HG03064 (cell line): Measurements from ENCODE around the gene KRT79.

ENCODE experiments used
- ATAC-seq: cut with Tn5 transposase; IDR thresholded peaks from one replicate; pipeline ENCODE4 v1.9.1; 2021; ENCODE audit warnings: low read depth; ENCODE audit not compliant: unreplicated experiment

The KRT79 gene

GRCh38 chr12:52792185-52793029, 41.7 kb downstream of the KRT79 start:
- ATAC-seq = no peak

DNA sequence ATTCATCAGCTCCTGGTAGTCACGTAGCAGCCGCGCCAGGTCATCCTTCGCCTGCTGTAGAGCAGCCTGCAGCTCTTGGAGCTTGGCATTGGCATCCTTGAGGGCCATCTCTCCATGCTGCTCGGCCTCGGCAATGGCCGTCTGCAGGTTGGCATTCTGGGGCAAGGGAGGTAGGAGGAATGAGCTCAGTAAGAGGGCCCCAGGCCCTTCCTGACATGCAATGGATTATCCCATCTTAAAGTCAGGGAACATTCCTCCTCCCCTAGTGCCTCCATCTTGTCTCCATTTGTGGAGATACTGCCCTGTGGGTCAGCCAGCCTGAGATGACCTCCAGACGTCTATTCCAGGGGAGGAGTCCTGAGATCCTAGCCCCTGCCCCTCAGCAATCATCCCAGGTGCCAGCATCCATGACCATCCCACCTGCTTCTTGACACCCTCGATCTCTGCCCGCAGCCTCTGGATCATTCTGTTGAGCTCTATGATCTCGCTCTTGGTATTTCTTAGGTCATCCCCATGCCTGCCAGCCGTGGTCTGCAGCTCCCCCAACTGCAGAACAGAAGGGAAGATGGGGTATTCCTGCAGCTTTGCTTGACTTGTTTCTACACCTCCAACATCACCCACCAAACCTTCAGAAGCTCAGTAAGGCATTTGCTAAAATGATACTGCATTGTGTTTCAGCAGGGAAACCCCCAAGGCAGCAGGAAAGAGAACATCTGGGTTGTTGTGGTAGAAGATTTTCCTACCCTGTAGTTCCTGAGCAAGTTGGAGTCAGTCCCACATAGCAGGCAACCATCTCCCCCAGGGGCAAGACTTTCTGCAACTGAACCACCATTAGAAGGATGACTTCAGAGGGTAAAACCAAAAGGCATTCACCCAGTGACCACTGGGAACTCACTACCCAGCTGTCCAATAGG, 42.6 kb downstream of the KRT79 start:
- no peak for ATAC-seq

DNA sequence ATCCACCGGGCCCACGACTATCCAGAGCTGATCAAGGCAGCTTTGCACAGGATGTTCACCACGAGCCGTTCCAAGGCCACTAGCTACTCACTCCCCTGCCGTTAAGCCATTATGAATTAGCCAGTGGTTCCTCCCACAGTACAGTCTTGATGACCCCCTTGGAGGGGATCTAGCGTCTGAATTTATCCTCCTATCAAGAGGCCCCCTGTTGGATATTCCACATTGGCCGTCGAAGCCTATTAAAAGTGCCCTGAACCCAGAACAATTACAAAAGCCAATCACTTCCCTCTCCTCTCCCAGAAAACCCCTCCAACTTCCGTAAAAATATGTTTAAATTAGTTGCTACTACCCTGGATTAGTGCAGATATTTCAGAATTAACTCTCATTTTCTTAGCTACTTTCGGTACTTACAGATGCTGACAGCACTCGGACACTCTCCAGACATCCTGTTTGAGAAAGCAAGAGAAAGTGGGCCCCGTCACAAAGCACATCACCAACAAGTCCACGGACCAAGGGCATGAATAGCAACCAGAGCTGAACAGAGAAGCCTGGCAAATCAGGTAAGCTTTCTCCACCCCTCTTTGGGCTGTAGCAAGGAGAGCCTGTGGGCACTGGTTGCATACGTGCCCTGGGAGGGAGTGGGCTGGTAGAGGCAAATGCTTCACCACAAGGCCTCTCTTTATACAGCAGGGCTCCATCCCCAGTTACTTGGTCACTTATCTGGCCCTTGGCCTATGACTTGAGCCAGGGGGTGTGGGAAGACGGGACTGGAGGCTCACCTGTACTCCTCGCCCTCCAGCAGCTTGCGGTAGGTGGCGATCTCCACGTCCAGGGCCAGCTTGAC, 43.5 kb downstream of the KRT79 start:
- no peak for ATAC-seq

DNA sequence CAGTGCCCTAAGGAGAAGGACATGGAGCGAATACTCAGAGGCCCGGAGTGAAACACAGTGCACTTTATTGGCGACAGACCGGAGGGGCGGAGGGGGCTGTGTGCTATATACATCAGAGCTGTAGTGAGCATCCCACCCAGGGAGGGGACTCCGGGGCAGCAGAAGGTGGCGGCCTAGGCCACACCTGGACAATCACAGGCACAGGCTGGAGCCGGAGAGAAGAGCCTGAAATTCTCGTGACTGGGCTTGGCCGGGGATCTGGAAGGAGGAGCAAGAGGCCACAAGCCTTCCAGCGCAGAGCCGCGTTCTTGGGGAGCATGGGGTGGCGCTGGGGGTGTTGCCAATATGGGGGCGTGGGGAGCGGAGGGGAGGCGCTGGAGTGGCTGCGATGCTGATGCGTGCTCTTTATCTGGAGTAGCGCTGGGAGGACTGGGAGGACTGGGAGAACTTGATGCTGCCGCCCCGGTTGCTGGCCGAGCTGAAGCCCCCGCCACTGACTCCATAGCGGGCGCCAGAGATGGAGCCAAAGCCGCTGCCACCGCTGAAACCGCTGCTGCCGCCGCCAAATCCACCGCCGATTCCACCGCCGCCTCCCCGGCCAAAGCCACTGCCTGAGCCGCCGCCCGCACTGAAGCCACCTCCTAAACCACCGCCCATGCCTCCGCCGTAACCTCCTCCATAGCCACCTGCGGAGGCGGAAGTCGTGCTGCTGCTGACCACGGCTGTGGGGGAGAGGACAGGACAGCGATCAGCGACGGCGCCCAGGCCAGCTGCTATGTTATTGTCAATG, 44.3 kb downstream of the KRT79 start:
- ATAC-seq = no peak

- no peak for ATAC-seq
Measured at GRCh38 chr12:52788876-52789636, 45.1 kb downstream of the KRT79 start.

DNA sequence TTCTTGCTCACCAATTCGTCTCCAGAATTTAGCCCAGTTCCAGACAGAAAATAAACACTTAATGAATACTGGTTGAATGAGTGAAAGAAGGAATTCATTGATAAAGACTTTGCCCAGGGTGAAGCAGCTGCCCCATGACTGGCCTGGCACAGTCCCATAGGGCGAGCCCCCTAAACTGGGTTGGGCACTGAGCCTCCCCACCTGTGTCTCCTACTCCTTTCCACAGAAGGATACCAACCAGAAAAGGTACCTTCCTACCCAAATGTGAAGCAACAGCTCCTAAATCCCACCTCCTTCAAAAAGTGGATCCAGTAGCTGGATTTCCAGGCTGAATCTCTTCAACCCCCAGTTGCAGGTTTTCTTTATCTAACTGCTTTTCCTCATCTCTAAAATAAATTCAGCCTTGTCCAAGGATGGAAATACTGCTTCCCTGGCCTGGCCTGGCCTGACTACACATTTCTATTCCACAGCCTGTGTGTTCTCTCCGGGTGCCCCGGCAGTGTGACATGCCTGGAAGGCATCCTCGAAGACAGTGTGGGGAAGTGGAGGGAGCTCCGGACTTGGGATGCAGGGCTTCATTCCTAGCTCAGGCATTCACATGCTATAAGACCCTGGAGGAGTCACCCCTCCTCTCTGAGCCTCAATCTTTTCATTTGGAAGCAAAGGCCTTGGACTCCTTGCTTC, 45.8 kb downstream of the KRT79 start:
- ATAC-seq = no peak

- ATAC-seq = no peak
Measured at GRCh38 chr12:52787324-52788191, 46.6 kb downstream of the KRT79 start.

- ATAC-seq = no peak
Measured at GRCh38 chr12:52784909-52785308, 49.2 kb downstream of the KRT79 start.

DNA sequence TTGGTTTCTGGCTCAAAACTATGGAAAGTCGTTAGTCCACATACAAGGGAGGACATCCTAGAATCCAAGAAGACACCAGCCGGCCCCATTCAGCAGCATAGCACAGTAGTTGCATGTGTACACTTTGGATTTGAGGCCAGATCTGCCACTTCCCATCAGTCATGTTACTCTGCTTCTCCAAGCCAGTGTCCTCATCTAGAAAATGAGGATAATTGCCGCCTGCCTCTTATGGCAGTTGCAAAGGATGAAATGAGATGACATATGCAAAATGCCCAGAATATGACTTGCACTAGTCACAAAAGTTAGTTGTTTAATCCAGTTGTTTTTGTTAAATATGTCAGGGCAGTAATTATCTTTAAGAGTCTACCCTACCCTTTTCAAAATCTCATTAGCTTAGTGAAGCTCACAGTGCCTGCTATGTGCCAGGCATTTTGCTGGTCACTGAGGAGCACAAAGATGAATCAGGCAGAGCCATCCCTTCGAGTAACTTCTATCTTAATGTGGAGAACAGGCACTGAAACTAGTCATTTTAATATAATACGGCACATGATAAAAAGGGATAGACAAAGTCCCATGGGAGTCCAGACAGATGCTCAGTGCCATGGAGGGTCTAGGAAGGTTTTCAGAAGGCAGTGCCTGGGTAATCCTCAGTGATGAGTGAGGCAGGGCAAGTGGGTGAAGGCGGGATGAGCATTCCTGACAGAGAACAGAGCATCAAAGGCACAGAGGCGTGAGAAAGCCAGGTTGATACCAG, 50.4 kb downstream of the KRT79 start:
- no peak for ATAC-seq

- no peak for ATAC-seq
Measured at GRCh38 chr12:52782502-52782901, 51.6 kb downstream of the KRT79 start.

DNA sequence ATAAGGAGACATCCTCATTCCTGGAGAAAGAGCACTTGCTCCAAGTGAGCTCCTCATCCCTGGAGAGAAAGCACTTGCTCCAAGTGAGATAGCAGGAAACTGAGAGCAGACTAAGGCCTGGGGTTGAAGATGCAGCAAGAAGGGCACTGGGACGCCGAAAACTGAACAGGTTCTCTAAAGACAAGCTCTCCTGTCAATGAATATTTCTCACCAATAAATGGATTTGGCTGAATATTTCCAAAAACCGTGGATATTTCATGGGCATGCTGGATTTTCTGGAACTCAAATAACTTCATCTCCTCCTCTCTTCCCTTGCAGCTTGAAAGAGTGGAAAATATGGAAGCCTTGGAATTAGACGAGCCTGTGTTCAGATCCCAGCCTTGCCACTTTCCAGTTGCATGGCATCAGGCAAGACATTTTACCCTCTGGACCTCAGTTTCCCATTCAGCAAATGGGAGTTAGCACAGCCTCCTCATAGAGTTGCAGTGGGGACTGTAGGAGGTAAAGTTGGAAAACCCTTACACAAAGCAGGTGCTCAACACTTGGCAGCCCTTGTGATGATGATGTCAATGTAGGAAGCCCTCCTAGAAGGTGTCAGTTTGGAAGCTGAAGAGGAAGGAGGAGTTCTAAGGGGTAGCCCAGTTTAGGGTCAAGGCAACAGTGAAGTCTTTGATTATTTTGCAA, 52.6 kb downstream of the KRT79 start:
- no peak for ATAC-seq

- ATAC-seq = no peak
Measured at GRCh38 chr12:52779914-52780313, 54.2 kb downstream of the KRT79 start.

DNA sequence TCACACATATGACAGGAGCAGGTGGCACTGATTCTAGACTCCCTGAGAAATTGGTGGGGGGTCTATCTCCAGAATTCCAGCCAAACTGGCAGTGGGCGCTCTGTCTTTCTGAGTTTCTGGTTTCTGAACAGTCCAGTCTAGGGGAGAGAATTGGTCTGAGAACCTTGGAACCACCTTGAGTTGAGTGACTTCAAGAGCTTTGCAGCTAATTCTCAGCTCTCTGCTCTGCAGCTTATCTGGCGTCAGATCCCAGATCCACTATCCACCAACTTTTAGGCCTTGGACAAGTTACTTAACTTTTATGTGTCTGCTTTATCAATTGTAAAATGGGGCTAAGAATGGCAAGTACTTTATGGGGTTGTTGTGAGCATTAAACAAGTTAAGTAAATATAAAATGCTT, 55.3 kb downstream of the KRT79 start:
- ATAC-seq = no peak

- ATAC-seq = no peak
Measured at GRCh38 chr12:52777566-52777965, 56.5 kb downstream of the KRT79 start.

DNA sequence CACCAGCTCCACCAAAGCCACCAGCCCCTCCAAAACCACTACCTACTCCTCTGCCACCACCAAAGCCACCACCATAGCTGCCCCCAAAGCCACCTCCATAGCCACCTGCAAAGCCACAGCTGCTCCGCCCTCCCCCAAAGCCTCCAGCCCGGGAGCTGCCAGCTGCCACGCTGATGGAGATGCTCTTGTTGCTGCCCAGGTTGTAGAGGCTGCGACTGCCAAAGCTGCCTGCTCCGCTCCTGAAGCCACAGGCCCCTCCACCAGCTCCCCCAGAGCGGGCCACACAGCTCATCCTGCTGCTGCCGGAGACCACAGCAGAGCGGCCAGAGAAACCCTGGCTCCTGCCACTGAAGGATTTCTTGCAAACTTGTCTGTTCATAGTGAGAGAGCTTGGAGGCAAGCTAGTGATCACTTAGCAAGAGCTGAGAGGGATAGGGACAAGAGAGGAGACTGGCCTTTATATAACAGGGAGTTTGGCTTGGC, 57.2 kb downstream of the KRT79 start, which contains the start of gene KRT76:
TSS of gene KRT76 (minus strand) at position 433 of the 483 bp plus-strand sequence. CDS start at position 379, 54 bp downstream.
- ATAC-seq = no peak

- ATAC-seq = no peak
Measured at GRCh38 chr12:52776435-52776834, 57.7 kb downstream of the KRT79 start.
